Stimulated activated CD8-positive, alpha-beta memory T cell treated with anti-CD3 and anti-CD28 coated beads, Interleukin-15, amount 100 ng/mL, for 48 hours (primary cell): ENCODE data around the gene DPF1.

Experiments used
- DNase-seq, 2 donors: peaks; one replicate each; pipeline ENCODE4 v3.0.0-alpha.2; 2020; ENCODE audit warnings: low read depth in 2 of 2

Gene DPF1

GRCh38 chr19:38221919-38222830 is 1.8 kb downstream of the DPF1 start:
- no peak for DNase-seq

DNA sequence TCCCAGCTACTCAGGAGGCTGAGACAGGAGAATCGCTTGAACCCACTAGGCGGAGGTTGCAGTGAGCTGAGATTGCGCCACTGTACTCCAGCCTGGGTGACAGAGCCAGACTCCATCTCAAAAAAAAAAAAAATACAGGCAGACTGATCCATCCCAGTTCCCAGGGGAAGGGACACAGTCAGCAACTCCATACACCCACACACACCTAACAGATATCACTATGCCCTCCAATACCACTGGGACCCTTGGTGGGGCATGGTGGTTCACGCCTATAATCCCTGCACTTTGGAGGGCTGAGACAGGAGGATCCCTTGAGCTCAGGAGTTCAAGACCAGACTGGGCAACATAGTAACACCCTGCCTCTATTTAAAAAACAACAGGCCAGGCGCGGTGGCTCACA is 2.6 kb downstream of the DPF1 start:
- no peak for DNase-seq

GRCh38 chr19:38219221-38219620 is 4.8 kb downstream of the DPF1 start:
- DNase-seq = no peak

GRCh38 chr19:38218204-38218603 is 5.8 kb downstream of the DPF1 start:
- DNase-seq = no peak

DNA sequence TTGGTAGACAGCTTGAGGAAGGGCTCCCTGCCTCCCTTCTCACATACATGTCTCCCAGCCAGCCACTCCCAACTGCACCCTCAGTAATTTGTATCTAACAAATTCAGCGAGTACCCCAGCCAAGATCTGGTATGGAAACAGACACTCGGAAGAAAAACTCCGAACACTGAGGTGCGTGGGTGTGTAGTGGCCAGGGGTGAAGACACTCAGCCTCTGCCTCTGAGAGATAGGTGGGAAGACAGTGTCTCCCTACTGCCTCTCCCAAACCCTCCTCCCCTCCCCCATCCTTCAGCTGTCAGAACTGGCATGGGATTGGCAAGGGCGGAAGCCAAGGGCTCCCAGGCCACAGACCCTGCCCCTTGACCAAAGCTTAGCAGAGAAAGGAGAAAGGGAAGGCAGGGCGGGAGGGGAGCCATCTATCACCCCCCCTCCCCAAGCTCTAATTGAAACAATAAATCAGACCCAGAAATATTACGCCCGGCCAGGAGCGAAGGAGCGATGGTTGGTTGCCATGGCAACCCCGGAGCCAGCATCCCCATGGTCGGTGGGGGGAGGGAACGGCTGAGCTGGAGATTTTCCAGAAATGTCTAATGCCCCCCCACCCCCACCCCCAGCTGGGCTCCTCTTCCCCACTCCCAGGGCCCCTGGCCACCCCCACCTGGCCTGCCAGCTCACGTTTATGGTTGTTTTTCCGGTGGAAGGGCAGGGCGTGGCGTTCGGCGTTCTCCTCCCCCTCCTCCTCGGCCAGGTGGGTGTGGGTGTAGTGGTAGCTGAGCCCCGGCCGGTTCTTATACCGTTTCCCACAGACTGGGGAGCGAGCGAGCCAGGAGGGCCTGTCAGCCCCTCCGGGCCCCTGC is 7.0 kb downstream of the DPF1 start:
- DNase-seq = no peak

- peak; percentile 78 to 82 for DNase-seq
Measured at GRCh38 chr19:38213911-38214625, 10.0 kb downstream of the DPF1 start.

DNA sequence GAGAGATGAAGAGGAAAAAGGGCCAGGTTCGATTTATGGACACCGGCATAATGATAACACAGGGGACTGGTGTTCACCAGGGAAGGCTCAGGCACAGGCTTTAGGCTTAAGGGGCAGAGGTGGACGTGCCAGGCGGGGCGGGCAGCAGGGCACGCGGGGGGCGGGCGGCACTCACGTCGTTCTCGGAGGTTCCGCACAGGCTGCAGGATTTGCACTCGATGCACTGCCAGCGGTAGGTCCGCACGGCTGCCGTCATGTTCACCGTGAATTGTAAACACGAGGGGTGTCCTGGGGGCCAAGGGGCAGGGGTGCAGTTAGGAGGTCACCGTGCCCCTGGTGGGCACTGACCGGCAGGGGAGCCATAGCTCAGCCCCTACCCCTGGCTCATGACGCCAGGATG is 10.6 kb downstream of the DPF1 start:
- DNase-seq = no peak

DNA sequence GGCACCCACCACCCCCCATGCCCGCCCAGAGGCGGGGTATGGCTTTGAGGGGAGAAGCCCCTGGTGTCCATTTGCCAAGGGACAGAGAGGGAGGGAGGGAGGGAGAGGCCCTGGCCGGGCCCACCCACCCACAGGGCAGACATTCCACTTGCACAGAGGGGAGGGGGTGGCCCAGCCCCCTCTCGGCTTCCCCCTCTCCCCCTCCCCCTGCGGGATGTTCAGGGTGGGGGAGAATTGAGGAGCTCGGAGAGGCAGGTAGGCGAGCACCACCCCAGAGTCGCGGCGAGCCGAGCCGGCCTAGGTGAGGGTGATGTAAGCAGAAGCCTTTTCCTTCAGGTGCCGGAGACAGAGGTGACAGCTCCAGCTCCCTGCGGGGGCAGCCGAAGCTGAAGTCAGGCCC is 12.3 kb downstream of the DPF1 start:
- no peak for DNase-seq

DNA sequence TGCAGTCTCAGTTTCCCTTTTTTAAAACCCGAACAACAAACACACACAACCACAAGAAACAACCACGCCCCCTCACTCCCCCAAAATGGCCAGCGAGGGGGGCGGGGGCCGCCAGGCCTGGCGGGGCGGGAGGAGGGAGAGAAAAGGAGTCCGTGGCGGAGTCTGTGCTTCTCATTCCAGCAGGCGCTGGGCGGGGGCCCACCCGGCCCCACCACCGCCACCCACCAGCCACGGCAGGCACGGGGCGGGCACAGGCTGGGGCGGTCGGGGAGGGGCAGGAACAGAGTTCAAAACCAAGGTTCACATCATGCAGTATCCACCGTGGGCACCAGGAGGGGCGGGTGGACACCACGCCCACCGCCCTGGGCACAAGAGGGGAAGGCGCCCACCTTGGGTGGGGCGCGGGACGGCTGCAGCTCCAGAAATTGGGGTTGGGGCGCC is 12.9 kb downstream of the DPF1 start:
- DNase-seq = no peak

DNA sequence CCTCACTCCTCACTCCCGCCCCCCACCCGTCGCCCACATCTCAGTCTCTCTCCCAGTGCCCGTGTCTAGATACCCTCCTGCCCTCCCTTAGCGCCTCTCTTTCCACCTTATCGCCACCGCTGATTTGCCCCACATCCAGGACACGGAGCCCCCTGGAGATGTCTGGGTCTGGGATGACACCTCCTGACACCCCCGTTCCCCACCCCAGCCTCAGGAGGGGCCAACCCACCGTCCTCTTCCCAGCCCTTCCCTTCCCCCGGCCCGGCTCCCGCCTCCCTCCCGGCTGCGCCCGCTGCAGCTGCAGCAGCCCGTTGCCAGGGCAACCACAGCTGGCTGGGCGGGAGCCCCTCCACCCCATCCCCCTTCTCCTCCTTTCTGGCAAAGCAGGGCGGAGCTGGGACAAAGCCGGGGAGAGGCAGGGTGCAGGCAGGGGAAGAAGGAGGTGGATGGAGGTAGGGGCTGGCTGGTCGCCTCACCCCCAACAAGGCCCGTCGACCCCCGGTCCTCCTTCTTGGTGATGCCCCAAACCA is 13.5 kb downstream of the DPF1 start:
- no peak for DNase-seq

DNA sequence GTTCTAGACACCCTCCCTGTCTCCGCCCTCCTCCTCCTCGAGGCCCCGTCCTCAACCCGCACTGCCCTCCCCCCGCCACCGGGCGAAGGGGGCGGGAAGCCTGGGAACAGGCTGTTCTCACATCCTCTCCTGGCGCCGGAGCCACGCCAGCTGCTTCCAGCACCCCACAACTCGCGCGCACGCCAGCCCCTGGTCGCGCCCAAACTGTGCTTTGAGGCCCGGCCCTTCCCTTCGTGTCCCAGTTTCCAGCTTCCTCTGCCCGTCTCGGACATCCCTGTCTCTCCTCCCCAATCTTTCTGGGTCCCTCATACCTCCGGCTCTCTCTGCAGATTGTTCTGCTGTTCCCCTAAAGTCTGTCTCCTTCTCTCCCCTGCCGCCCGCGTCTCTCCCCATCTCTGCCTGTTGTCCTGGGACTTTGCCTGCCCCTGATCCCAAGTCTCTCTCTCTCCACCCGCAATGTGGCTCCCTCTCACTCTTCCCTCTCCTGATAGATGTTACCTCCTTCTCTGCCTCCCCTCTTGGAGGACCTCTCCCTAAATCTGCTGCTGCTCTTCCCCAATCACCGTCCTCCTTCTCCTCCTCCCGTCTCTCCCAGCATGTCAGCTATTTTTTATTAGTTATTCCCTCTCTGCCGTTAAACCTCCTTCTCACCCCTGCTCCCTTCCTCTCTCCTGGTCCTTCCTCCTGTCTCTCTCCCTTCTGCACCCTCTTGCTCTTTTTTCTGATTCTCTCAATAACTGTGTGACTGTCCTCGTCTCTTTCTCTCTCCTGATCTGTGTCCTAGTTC is 14.2 kb downstream of the DPF1 start:
- no peak for DNase-seq

- no peak for DNase-seq
Measured at GRCh38 chr19:38209152-38209551, 14.9 kb downstream of the DPF1 start.

DNA sequence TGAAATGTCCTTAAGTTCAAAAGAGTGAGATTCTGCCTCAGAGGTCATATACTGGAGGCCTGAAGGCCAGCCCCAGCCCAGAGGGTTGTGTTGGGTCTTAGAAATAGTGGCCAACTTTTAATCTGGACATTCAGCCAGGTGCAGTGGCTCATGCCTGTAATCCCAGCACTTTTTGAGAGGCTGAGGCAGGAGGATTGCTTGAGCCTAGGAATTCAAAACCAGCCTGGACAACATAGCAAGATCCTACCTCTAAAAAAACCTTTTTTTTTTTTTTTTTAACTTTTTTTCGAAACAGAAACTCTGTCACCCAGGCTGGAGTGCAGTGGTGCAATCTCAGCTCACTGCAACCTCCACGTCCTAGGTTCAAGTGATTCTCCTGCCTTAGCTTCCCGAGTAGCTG is 15.5 kb downstream of the DPF1 start:
- DNase-seq = no peak

DNA sequence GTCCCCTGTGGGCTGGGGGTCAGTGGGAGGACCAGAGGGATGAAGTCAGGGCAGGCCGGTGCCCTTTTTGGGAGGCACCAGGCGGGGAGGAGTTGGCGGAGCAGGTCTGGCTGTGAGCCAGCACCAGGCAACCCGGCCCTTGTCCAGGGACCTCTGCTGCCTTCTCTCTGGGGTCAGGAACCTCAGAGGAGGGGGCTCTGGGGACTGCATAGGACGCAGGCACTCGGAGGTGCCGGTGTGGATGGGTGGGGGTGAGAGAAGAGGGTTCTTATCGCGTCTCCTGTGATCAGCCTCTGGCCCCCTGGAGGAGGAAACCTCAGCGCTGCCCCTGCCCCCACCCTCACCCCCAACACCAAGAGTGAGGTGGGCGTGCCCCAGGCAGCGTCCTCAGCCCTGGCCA is 16.5 kb downstream of the DPF1 start:
- no peak for DNase-seq

DNA sequence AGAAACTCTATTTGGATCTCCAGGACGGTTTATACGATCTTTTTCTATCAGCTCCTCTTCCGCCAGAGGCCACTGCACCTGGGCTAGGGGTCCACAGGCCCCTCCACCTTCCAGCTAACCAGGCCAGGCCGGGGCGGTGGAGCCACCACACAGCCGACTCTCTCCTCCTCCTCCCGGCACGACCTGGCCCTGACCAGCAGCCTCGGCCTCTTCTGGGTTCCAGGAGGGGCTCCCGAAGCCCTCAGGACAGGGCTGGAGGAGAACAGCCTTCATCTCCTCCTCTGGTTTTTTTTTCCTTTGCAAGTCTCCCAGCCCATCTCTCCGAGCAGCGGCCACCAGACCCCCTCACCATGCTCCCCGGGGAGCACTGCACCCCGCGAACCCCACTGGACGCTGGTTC is 17.1 kb downstream of the DPF1 start:
- DNase-seq = no peak

DNA sequence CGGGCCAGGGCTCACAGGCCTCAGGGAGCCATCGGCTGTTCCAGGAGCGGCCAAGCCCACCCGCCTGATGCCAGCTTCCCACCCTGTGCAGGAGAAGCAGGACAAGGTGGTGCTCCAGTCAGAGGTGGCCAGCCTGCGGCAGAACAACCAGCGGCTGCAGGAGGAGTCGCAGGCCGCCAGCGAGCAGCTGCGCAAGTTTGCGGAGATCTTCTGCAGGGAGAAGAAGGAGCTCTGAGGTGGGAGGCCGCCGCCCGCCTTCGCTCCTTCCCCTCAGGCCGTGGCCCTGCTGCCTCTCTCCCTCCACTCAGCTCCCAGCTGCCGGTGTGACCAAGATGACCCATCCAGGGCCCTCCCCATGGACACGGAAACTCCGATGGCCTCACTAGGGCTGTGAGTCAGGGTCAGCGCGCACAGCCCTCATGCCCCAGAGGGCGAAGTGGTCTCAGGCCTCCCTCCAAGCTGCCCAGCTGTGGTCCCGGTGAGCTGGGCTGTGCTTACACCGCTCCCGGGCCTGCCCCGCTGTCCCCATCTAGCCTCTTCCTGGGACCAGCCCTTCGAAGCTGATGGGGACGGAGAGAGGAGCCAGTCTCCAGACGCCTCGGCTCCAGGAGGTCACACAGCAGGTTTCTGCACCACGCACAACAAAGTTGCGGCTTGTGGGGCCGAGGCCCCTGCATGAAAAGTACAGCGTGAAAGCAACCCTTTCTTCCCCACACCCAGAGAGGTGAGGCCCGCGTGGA is 17.8 kb downstream of the DPF1 start:
- no peak for DNase-seq

GRCh38 chr19:38204728-38205127 is 19.3 kb downstream of the DPF1 start:
- DNase-seq = no peak

GRCh38 chr19:38204096-38204495 is 19.9 kb downstream of the DPF1 start:
- no peak for DNase-seq

DNA sequence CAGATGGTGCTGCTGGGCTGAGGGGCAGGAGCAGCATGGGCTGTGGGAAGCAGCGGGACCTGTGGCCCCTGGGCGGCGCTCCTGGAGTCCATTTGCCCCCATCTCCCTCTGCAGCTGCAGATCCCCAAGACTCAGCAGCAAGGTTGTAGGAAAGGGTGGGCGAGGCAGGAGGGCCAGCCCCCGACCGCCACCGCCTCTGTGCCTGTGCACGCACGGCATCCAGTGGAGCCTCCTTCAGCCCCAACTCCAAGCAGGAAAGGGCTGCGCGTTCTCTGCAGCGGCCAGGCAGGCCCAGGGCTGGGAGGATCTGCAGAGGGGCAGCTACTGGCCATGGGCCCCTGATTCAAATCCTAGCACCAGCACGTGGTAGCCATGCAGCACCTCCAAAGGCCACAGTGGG is 20.8 kb downstream of the DPF1 start:
- DNase-seq = no peak

GRCh38 chr19:38202504-38202903 is 21.5 kb downstream of the DPF1 start:
- no peak for DNase-seq
